IPS-18c (cell line): ENCODE results near the gene GDF7.
A peak's percentile ranks its signal among the peaks of the same experiment; 100 is the strongest.

Experiments used
- H3K4me3 ChIP-seq: 2 replicates; pipeline ENCODE4 v1.7.0; 2013; ENCODE audit warnings: low read depth, mild to moderate bottlenecking, low read length, moderate library complexity; ENCODE audit not compliant: insufficient read depth
- H3K9me3 ChIP-seq: one replicate; pipeline ENCODE4 v1.6.1; 2013; ENCODE audit warnings: mild to moderate bottlenecking, low read length, moderate library complexity; ENCODE audit not compliant: control insufficient read depth, insufficient read depth

Gene GDF7

GRCh38 chr2:20666304-20667150 is at the start of gene GDF7:
Gene GDF7, plus strand, starts transcription at chr2:20667144. Its CDS starts 96 bp downstream, at chr2:20667240.
- peak within 1 kb of the TSS; percentile 65 for H3K4me3 ChIP-seq

GRCh38 chr2:20617892-20618467 is 49.0 kb upstream of the GDF7 start:
- Histone ChIP-seq H3K4me3 (no peak overlapping the region), H3K9me3 (peaks cover 2% of the 10 kb centered on the region)

More at GRCh38 chr2:20666304-20667150, at the start of gene GDF7:
- no peaks in the 10 kb centered on the region for H3K9me3 ChIP-seq

- Histone ChIP-seq H3K9me3 (peaks cover 2% of the 10 kb centered on the region), H3K4me3 (no peak overlapping the region)
Measured at GRCh38 chr2:20618468-20618885, 48.5 kb upstream of the GDF7 start.

- Histone ChIP-seq H3K4me3 (no peak overlapping the region), H3K9me3 (peaks cover 2% of the 10 kb centered on the region)
Measured at GRCh38 chr2:20618886-20619521, 47.9 kb upstream of the GDF7 start.

GRCh38 chr2:20619624-20620024 is 47.3 kb upstream of the GDF7 start:
- peaks cover 4% of the 10 kb centered on the region for H3K9me3 ChIP-seq
- H3K4me3 ChIP-seq = no peak overlapping the region

- Histone ChIP-seq H3K9me3 (peaks cover 4% of the 10 kb centered on the region), H3K4me3 (no peak overlapping the region)
Measured at GRCh38 chr2:20620271-20620681, 46.7 kb upstream of the GDF7 start.

- H3K4me3 ChIP-seq = no peak overlapping the region
- peaks cover 4% of the 10 kb centered on the region for H3K9me3 ChIP-seq
Measured at GRCh38 chr2:20620696-20621365, 46.1 kb upstream of the GDF7 start.

- Histone ChIP-seq H3K9me3 (peaks cover 4% of the 10 kb centered on the region), H3K4me3 (no peak overlapping the region)
Measured at GRCh38 chr2:20621366-20622295, 45.3 kb upstream of the GDF7 start.

GRCh38 chr2:20622296-20622686 is 44.7 kb upstream of the GDF7 start:
- H3K9me3 ChIP-seq = peaks cover 4% of the 10 kb centered on the region
- H3K4me3 ChIP-seq = no peak overlapping the region

- Histone ChIP-seq H3K4me3 (no peak overlapping the region), H3K9me3 (peaks cover 4% of the 10 kb centered on the region)
Measured at GRCh38 chr2:20622731-20623130, 44.2 kb upstream of the GDF7 start.

GRCh38 chr2:20623241-20623640 is 43.7 kb upstream of the GDF7 start:
- Histone ChIP-seq H3K4me3 (no peak overlapping the region), H3K9me3 (peaks cover 4% of the 10 kb centered on the region)

- Histone ChIP-seq H3K4me3 (no peak overlapping the region), H3K9me3 (peaks cover 4% of the 10 kb centered on the region)
Measured at GRCh38 chr2:20623741-20624155, 43.2 kb upstream of the GDF7 start.

GRCh38 chr2:20624156-20624883 is 42.6 kb upstream of the GDF7 start:
- H3K4me3 ChIP-seq = no peak overlapping the region

GRCh38 chr2:20624884-20625485 is 42.0 kb upstream of the GDF7 start:
- H3K4me3 ChIP-seq = no peak overlapping the region

More at GRCh38 chr2:20624156-20624883, 42.6 kb upstream of the GDF7 start:
- peaks cover 4% of the 10 kb centered on the region for H3K9me3 ChIP-seq

GRCh38 chr2:20625491-20626391 is 41.2 kb upstream of the GDF7 start:
- H3K9me3 ChIP-seq = peaks cover 4% of the 10 kb centered on the region
- no peak overlapping the region for H3K4me3 ChIP-seq

More at GRCh38 chr2:20624884-20625485, 42.0 kb upstream of the GDF7 start:
- peaks cover 4% of the 10 kb centered on the region for H3K9me3 ChIP-seq
